ENCODE measurements around the gene EFCAB5.
"Not testable (repeated sequence)": the region's sequence is repeated elsewhere in the genome, so short reads cannot be mapped to it uniquely, and the experiment has no call there.

The EFCAB5 gene

DNA sequence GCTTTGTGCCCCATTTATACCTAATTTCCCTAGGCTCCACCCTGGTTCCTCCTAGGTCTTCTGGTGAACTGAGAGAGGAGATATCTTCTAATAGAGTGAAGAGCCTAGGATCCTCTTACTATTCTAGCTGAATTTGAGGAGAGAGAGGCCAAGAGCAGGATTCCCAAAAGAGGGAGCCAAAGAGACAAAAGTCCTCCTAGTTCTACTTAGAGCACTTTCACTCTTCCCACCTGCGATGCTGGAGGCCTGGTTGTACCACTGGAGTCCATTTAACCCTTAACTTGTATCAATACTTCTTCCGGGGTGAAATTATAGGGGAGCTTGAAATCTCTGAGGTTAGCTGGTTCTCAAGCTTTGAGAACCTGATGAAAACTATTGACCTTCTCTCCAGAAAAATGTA lies 8.1 kb upstream of the EFCAB5 start:
- DNase-seq (ENCODE audit: insufficient read length, low spot score) = no peak
- no peak for FAIRE-seq

DNA sequence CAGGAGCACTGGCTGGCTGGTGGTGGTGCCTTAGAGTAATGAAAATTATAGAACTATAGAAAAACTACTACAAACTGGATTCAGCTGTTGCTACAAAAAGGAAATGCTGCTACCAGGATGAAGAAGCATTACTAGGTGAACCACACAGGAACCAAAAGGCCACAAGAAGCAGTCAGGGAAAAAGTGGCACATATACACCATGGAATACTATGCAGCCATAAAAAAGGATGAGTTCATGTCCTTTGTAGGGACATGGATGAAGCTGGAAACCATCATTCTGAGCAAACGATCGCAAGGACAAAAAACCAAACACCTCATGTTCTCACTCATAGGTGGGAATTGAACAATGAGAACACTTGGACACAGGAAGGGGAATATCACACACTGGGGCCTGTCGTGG lies 5.5 kb upstream of the EFCAB5 start:
- not testable (repeated sequence) for FAIRE-seq; DNase-seq (ENCODE audit: insufficient read length, low spot score)

DNA sequence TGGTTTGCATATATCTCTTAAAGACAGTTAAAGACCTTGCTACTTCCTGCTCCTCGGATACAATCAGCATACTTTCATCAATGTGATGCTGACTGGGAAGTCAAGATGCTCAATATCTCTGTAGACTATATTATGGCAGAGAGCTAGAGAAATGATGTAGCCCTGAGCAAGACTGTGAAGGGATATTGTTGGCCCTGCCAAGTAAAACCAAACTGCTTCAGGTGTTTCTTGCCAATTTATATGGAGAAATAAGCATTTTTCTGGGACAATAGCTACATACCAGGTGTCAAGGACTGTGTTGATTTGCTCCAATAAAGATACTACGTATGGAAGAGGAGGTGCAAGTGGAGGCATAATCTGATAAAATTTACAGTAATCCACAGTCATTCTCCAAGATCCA lies 4.7 kb upstream of the EFCAB5 start:
- DNase-seq (ENCODE audit: insufficient read length, low spot score) (no peak), FAIRE-seq (no peak)

DNA sequence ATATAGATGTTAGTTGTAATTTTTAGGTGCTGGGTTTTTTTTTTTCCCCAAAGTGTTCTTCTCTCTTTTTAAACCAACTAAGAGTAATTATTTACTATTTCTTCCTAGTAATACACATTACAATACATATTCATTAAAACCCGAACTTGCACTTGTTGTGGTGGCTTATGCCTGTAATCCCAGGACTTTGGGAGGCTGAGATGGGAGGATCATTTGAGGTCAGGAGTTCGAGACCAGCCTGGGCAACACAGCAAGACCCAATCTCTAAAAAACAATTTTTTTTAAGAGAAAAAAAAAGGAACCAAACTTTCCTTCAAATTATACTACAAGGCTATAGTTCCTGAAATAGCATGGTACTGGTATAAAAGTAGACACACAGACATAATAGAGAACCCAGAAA lies 3.8 kb downstream of the EFCAB5 start:
- DNase-seq (ENCODE audit: insufficient read length, low spot score) = no peak

DNA sequence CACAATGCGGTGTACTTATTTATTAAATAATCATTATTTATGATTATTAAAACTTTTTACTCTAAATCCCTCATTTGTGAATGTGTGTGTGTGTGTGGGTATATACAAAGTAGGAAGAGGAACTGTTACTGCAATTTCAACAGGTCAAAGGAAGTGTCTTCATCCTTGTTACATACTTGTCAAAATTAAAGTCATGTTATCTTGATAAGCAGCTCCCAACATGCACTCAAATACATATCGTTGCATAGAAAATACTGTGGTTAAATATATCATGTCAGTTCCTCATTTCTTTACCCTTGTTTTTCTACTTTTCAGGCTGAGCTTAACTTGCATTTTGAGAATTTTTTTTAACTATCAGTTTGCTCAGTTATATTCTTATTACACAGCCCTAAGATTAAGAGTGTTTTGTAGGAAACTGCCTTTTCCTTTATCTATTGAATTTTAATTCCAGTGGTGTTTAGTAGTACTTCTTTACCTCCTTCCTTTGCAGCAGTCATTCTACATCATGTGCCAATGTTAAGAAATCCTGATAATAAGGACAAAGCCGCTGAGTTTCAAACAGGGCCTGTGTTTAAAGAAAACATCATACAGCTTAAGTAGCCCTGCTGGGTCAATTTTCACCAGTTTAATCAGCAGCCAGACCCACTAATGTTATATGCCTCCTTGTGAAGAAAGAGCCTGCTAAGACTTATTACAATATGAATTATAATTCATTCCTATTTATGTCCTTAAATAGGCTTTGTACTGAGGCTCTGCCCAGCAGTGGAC lies 7.2 kb downstream of the EFCAB5 start:
- no peak for DNase-seq (ENCODE audit: insufficient read length, low spot score)
- no peak for FAIRE-seq

More for the DNA sequence above, 3.8 kb downstream of the EFCAB5 start:
- FAIRE-seq = no peak

DNA sequence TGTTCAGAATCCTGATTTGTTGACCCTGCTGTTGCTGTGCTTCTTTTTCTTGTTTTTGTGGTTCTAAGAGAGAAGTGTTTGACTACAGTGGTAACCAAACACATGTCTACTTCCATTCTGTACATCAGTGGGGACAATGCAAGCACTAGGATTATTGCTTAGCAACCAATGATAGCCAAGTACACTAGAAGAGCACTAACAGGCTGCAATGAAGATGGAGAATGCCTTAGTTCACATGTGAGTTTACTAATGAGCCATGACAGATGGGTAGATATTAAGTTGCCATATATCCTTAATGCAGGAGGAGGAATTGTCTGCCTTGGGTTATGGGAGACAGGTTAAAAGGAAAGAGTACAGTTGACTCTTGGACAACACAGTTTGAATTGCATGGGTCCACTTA lies 8.3 kb downstream of the EFCAB5 start:
- FAIRE-seq = peak; percentile 57
- no peak for DNase-seq (ENCODE audit: insufficient read length, low spot score)

DNA sequence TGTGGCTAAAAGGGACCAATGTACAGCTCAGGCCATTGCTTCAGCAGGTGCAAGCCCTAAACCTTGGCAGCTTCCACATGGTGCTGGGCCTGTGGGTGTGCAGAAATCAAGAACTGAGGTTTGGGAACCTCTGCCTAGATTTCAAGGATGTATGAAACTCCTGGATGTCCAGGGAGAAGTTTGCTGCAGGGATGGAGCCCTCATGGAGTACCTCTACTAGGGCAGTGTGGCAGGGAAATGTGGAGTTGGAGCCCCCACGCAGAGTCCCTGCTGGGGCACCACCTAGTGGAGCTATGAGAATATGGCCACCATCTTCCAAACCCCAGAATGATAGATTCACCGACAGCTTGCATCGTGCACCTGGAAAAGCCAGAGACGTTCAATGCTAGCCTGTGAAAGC lies 13.0 kb downstream of the EFCAB5 start:
- no peak for FAIRE-seq

DNA sequence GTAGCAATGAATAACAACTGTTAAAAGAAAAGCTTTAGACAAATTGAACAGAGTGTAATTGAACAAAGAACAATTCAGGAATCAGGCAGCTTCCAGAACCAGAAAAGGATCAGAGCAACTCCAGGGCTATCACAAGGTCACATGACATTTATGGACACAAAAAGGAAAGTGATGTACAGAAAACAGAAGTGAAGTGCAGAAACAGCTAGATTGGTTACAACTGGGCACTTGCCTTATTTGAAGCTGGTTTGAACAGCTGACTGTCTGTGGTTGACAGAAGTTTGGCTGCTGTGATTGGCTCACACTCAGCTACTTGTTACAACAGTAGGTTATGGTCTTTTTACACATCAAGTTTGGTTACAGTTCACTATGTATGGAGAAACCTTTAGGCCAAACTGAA lies 14.8 kb downstream of the EFCAB5 start:
- FAIRE-seq = no peak

More for the DNA sequence above, 13.0 kb downstream of the EFCAB5 start:
- no peak for DNase-seq (ENCODE audit: insufficient read length, low spot score)

DNA sequence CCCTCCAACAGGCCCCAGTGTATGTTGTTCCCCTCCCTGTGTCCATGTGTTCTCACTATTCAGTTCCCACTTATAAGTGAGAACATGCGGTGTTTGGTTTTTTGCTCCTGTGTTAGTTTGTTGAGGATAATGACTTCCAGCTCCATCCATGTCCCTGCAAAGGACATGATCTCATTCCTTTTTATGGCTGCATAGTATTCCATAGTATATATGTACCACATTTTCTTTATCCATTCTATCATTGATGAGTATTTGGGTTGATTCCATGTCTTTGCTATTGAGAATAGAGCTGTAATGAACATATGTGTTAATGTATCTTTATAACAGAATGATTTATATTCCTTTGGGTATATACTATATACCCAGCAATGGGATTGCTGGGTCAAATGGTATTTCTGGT lies 16.1 kb downstream of the EFCAB5 start:
- not testable (repeated sequence) for FAIRE-seq; DNase-seq (ENCODE audit: insufficient read length, low spot score)

More for the DNA sequence above, 14.8 kb downstream of the EFCAB5 start:
- no peak for DNase-seq (ENCODE audit: insufficient read length, low spot score)

DNA sequence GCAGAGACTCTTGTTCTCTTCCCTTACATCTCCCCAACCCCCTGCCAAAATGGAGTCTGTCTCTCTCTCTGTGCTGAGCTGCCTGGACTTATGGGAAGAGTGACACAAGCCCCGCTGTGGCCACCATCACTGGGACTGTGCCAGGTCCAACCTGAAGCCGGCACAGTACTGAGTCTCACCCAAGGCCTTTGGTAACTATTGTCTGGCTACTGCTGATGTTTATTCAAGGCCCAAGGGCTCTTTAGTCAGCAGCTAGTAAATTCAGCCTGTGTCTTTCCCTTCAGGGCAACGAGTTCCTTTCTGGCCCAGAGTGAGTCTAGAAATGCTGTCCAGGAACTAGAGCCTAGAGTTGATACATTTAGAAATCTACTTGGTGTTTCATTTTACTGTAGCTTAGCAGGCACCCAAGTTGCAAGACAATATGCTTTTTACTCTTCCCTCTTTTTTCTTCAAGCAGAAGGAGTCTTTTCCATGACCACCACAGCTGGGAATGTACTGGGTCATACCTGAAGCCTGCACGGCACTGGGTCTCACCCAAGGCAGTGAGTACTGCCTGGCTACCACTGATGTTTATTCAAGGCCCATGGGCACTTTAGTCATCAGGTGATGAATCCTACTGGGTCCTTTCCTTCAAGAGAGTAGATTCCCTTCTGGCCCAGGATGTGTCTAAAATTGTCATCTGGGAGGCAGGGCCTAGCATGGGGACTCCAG lies 17.7 kb downstream of the EFCAB5 start:
- no peak for DNase-seq (ENCODE audit: insufficient read length, low spot score)
- FAIRE-seq = no peak

DNA sequence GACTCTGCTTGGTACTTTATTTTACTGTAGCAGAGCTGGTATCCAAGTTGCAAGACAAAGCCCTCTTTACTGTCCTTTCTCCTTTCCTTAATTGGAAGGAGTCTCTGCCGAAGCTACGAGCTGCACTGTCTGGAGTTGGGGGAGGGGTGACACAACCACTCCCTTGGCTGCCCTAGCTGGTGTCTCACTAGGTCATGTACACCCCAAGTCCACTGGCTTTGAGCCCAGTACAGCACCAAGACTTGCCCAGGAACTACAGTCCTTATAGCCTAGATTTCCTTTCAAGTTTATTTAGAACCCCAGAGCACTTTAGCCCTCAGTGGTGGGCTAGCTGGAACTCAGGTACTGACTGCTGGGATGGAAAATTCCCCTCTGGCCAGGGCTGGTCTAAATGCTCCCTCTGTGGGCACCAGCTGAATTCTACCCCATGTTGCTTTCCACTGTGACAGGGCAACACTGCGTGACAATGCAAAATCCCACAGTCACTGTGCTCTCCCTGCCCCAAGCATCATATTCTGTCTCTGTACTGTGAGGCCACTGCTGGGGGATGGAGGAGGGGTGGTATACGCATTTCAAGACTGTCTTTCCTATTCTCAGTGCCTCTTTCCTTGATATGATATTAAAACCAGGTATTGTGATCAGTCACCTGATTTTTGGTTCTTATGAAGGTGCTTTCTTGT lies 18.4 kb downstream of the EFCAB5 start:
- peak; percentile 20 for FAIRE-seq
- no peak for DNase-seq (ENCODE audit: insufficient read length, low spot score)

DNA sequence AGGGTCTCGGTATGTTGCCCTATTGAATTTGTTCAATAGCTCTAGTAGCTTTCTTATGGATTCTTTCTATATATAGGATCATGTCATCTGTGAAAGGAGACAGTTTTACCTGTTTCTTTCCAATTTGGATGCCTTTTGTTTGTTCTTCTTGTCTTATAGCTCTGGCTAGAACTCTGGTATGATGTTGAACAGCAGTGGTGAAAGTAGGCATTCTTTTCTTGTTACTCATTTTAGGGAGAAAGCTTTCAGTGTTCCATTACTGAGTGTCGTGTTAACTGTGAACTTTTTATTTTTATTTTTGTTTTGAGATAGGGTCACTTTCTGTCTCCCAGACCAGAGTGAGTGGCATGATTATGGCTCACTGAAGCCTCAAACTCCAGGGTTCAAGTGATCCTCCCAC lies 21.2 kb downstream of the EFCAB5 start:
- no peak for DNase-seq (ENCODE audit: insufficient read length, low spot score)
- no peak for FAIRE-seq

DNA sequence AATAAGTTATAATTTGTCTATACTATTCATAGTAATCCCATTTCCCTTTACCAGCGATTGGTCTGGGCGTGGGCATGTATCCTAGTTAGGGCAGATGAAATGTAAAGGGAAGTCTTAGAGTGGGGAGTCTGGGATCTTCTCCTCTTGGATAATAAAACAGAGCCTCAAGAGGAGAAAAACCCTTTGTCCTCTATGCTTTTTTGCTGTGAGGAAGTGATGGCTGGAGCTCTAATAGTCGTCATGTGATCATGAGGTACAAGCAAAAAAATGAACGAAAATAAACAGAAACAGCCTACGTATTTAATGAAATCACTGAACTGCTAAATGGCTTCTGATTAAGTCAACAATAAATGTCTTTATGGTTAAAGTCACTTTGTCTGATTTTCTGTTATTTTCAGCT lies 26.8 kb downstream of the EFCAB5 start:
- DNase-seq (ENCODE audit: insufficient read length, low spot score) (no peak), FAIRE-seq (peak; percentile 4)

DNA sequence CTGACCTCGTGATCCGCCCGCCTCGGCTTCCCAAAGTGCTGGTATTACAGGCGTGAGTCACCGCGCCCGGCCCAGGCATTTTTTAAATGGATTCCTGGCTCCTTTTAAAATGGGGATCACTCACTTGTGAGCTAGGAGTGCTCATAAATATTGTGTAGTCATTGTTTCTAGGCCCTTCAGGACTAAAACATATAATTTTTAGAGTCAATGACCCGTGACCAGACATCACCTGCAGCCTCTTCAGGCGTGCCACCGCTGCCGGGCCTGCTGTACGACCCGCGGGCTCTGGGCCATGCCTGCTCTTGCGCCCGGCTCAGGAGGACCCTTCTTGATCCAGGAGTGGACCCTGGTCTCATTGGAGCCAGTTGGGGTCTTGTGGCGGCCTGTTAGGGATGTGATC lies 30.8 kb downstream of the EFCAB5 start:
- FAIRE-seq (no peak), DNase-seq (ENCODE audit: insufficient read length, low spot score) (no peak)

DNA sequence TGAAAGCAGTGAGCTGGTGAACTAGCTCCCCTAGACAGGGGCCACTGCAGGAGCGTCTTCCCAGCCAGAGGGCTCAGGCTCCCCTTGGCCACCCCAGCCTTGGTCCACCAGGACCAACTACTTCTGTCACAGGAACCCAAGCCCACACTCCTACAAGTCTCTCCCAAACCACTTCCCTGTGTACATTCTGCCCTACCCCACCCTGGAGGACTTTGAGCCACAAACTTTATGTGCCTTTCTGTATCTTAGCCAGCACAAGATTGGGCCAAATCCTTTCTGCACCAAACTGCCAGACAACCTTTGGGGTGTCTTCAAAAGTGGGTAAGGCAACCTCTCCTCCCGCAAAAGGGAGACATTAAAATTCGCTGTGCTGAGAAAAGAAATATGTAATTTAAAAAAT lies 31.6 kb downstream of the EFCAB5 start:
- DNase-seq (ENCODE audit: insufficient read length, low spot score) (no peak), FAIRE-seq (no peak)

DNA sequence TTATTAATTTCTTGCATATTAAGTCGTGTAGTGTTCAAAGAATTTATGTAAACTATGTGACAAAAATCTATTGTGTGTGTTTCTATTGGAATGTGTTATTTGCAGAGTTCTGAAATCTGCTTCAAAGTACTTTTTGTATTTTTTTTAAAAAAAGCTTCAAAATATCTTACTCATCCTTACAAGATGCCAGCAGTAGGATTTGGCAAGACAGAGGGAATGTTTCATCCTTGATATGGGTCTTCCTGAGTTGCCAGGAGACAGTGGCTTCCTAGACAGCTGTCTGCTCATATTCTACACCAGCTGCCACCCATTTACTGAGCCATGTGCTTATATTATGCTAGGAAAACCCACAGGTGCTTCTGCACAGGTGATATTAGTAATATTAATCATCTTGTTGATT lies 36.4 kb downstream of the EFCAB5 start:
- DNase-seq (ENCODE audit: insufficient read length, low spot score) (no peak), FAIRE-seq (no peak)

DNA sequence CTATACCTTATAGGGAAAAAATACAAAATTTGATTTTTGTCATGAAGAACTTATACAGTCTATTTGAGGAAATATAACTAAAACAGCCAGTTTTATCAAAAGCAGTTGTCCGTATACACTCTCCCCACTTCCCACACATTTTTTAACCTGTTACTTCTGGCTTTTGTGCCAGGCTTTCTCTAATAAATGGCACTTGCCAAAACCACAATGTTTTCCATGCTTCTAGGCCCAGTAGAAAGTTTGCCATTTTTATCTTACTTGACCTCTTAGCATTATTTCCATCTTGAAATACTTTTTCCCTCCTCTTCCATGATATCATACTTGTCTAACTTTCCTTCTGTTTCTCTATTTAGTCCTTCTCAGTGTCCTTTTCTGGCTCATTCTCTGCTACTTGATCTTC lies 38.8 kb downstream of the EFCAB5 start:
- FAIRE-seq = no peak
- no peak for DNase-seq (ENCODE audit: insufficient read length, low spot score)

DNA sequence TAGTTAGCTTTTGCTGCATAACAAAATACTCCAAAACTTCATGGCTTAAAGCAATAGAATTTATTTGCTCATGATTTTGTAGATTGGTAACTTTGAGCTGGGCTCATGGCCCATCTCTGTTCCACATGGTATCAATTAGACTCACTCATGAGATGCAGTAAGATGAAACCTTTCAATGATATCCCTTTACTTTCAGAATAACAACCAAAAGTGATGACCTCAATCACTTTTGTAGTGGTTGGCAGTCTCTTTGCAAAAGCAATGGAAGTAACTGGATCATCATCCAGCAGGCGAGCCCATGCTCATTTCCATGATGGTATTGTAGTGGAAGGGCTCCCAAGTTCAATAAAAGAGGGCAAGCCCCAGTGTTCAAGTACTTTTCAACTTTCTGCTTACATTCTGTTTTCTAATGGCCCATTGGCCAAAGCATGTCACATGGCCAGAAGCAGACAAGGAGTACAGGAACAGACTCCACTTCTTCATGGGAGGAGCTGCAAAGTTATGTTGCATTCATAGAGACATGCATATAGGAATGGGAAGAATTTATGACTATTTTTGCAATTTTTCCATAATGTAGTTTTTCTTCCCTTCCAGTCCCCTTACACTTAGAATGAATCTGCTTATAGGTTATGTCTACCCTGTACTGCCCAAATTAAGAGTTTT lies 41.7 kb downstream of the EFCAB5 start:
- FAIRE-seq (peak; percentile 23), DNase-seq (ENCODE audit: insufficient read length, low spot score) (no peak)

DNA sequence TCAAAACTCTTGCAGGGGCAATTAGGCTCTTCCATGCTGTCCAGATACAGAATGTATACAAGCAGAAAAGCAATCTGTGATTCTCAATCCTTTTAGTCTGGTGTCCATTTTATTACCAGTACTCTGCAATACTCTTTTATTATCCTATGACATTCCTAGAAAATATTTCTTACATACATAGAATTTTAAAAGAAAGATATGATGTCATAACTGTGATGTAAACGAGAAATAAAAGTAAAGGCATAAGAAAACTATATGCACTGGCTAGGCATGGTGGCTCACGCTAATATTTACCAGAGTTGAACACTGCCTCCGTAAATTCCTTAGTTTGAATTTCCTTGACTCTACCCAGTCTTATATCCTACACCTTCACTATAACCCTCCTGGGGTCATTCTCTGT lies 55.0 kb downstream of the EFCAB5 start:
- FAIRE-seq (no peak), DNase-seq (ENCODE audit: insufficient read length, low spot score) (no peak)

DNA sequence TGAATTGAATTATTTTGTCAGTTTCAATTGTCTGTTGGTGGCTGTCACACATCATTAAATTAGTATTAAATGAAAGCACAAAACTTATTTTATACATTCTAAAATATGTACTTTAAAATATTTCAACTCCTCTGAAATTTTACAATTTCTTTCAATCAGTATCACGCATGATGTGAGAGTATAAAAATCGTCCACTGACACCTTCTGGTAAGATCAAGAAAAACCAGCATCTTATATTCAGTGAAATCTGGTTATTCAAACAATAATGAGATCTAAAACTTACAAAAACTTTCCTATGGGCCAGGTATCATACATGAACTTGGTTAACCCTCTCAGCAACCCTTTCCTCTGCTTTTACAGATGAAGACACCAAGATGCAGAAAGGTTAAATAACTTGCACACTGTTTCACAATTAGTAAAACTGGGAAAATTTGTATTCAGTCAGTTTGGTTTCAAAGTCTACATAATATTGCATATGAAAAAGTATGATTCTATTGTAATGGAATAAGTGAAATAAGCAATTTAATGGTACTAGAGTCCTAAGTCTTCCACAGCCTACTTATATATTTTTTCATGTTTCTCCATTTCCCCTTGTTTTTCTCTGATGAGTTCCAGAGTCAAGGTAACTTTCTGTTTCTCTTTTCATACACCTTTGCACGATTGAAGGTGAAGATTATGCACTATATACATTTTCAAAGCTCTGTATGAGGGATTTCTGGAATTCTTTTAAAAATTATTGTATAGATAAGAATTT lies 58.7 kb downstream of the EFCAB5 start:
- FAIRE-seq (no peak), DNase-seq (ENCODE audit: insufficient read length, low spot score) (no peak)

Measured in HTR-8/SVneo (cell line).